Measurements from ENCODE around the gene UACA.

DNA sequence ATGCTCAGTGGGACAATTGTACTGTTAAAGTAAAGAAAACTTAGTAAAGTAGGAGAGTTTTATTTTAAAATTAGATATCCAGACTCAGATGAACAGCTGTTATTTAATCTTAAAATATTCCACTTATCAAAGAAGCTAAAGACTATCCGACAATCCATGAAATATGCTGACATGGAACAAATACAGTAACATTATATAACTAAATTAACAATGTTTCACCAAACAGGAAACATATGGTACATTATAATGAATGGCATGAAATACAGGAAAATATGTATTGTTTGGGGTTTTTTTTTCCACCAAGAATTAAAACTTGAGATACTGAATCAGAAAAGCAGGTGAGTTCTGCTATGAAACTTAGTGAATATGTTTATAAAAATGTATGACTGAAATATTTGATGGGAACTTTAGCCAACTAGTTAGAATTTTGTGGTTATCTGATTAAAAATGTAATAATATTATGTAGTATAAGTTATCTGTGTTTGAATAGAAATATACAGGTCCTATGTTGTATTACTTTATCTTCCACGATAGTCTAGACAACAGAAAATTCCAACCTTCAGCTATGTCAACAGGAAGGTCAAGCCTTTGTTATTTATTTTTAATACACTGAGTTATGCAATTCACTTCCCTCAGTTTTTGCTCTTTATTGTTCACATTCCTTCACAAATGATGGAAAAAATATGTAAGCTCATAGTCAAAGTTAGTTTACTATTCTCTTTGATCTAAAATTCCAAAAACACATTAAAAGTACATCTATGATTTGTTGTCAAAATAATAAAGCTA lies 72.7 kb downstream of the UACA start:
- TF ChIP-seq, protein P1, sequence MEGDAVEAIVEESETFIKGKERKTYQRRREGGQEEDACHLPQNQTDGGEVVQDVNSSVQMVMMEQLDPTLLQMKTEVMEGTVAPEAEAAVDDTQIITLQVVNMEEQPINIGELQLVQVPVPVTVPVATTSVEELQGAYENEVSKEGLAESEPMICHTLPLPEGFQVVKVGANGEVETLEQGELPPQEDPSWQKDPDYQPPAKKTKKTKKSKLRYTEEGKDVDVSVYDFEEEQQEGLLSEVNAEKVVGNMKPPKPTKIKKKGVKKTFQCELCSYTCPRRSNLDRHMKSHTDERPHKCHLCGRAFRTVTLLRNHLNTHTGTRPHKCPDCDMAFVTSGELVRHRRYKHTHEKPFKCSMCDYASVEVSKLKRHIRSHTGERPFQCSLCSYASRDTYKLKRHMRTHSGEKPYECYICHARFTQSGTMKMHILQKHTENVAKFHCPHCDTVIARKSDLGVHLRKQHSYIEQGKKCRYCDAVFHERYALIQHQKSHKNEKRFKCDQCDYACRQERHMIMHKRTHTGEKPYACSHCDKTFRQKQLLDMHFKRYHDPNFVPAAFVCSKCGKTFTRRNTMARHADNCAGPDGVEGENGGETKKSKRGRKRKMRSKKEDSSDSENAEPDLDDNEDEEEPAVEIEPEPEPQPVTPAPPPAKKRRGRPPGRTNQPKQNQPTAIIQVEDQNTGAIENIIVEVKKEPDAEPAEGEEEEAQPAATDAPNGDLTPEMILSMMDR (optimal IDR thresholded peaks at IDR 0.05 in 1 of 3, IDR thresholded peaks at IDR 0.05 in 1 of 3, conservative IDR thresholded peaks at IDR 0.05 in 1 of 3; ENCODE audit: extremely low read depth in 1 of 3, insufficient read depth in 2 of 3, low read length in 3 of 3): no peak
- no peak for TF ChIP-seq EZH2 (IDR thresholded peaks at IDR 0.05; ENCODE audit: low read length)
